Stomach (tissue), 9 donors: ENCODE measurements around the gene SARDH. TPM values are rescaled to one million over a fixed set of nuclear protein-coding genes. Genes with fewer than 3 reads are reported as not detected.

Experiments used
- DNase-seq, 2 donors: peaks; one replicate each; pipeline versions ENCODE4 v3.0.0 to v3.0.0-alpha.2; 2013 to 2019
- H3K27ac ChIP-seq, 5 donors: fragments of 200-600 bp in 4 of 5; sonication (generic) in 4 of 5; one replicate each; pipeline ENCODE4 v1.5.1; 2013 to 2019; ENCODE audit warnings: mild to moderate bottlenecking in 1 of 5, moderate library complexity in 1 of 5
- H3K27me3 ChIP-seq, 3 donors: fragments of 200-600 bp; sonication (generic); one replicate each; pipeline ENCODE4 v1.5.1; 2017 to 2019; ENCODE audit warnings: mixed run types in 1 of 3
- H3K36me3 ChIP-seq, 4 donors: fragments of 200-600 bp; sonication (generic); 1 replicate in 3 of 4; 2 replicates in 1 of 4; pipeline ENCODE4 v1.5.1; 2016 to 2019
- H3K4me1 ChIP-seq, 4 donors: fragments of 200-600 bp; sonication (generic); one replicate each; pipeline ENCODE4 v1.5.1; 2016 to 2019
- H3K4me3 ChIP-seq, 4 donors: fragments of 200-600 bp; sonication (generic) in 3 of 4; one replicate each; pipeline ENCODE4 v1.5.1; 2016 to 2019; ENCODE audit warnings: mild to moderate bottlenecking in 1 of 4
- H3K9me3 ChIP-seq, 4 donors: fragments of 200-600 bp; sonication (generic); one replicate each; pipeline ENCODE4 v1.5.1; 2016 to 2019
- EP300 ChIP-seq: sonication (generic); formaldehyde crosslinking; IDR thresholded peaks from one replicate; pipeline ENCODE4 v1.6.1; 2017; ENCODE audit warnings: antibody characterized with exemption
- POLR2A ChIP-seq, 4 donors: fragments of 450-650 bp; IDR thresholded peaks; one replicate each; pipeline ENCODE4 v1.6.1; 2016; ENCODE audit warnings: antibody characterized with exemption in 4 of 4, control low read depth in 2 of 4, mild to moderate bottlenecking in 1 of 4, moderate library complexity in 1 of 4
- POLR2AphosphoS5 ChIP-seq, 3 donors: sonication (generic); formaldehyde crosslinking; IDR thresholded peaks; one replicate each; pipeline ENCODE4 v1.6.1; 2016; ENCODE audit warnings: antibody characterized with exemption in 3 of 3
- WGBS, 5 donors: extraction: QIAGEN DNeasy Blood & Tissue Kit in 3 of 5; methylation state at CpG; one replicate each; pipeline versions ENCODE4 v1.1.5 to v1.1.7; 2013 to 2018; 5-methylcytosine and 5-hydroxymethylcytosine counted together
- intact Hi-C: fragments of 100-400 bp; cut with DNase I; formaldehyde crosslinking; loops from one replicate; pipeline ENCODE4 v1.15.1; 2023; ENCODE audit warnings: low total_unique reads
- polyA plus RNA-seq, 3 donors: library from polyadenylated mRNA; stranded (reverse); fragments of 200-250 nt; gene quantifications; one replicate each; pipeline ENCODE4 v1.2.3, GENCODE V29; 2013
- total RNA-seq, 5 donors: library from RNA; depleted of rRNA; stranded (reverse); fragments of >200 nt; gene quantifications; one replicate each; pipeline versions ENCODE4 v1.1.0 to v1.2.3, GENCODE V29; 2014 to 2016
- TF ChIP-seq, protein P1 (sequence below), 7 experiments: fragments of 450-650 bp in 4 of 7; fragments of 200-600 bp in 3 of 7; sonication (generic) in 3 of 7; IDR thresholded peaks; one replicate each; pipeline ENCODE4 v1.5.1; 2016 to 2019; ENCODE audit warnings: antibody characterized with exemption in 7 of 7, control low read depth in 2 of 7, mild to moderate bottlenecking in 1 of 7
- donor health status: healthy with polysubstance abuse.
- donor health status: Bipolar disorder and iron deficiency.
- donor health status: healthy.

Gene SARDH
- total and polyA plus RNA-seq, 8 donors: 0.76 to 15.2 (median 2.6) TPM; not detected in 1

DNA sequence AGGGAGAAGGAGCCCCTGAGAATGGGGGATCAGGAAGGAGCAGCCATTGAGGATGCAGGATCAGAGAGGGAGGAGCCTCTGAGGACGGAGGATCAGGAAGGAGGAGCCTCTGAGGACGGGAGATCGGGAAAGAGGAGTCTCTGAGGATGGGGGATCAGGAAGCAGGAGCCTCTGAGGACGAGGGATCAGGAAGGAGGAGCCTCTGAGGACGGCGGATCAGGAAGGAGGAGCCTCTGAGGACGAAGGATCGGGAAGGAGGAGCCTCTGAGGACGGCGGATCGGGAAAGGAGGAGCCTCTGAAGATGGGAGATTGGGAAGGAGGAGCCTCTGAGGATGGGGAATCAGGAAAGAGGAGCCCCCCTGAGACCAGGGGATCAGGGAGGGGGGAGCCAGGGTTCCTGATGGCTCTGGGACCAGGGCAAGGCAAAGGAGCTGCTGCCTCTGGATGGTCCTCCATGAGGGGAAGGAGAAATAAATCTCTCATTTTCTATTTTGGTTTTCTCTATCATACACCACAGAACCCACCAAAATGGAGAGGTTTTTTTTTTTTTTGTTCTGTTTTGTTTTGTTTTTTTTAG lies 22.6 kb upstream of the SARDH start:
- no peaks in the 10 kb centered on the region for H3K9me3 ChIP-seq
- WGBS, 5 donors: 81 to 91% (median 85%) methylated on average over 10 to 11 of the region's 11 CpGs; no CpG with 5 or more reads in 2 of the 5 donors
- intact Hi-C loops: no loop called here
- no peaks in the 10 kb centered on the region for H3K27me3 ChIP-seq
- TF ChIP-seq POLR2A (IDR thresholded peaks at IDR 0.05) (no peak), EP300 (no peak), POLR2AphosphoS5 (IDR thresholded peaks at IDR 0.05) (no peak)
- TF ChIP-seq, protein P1, sequence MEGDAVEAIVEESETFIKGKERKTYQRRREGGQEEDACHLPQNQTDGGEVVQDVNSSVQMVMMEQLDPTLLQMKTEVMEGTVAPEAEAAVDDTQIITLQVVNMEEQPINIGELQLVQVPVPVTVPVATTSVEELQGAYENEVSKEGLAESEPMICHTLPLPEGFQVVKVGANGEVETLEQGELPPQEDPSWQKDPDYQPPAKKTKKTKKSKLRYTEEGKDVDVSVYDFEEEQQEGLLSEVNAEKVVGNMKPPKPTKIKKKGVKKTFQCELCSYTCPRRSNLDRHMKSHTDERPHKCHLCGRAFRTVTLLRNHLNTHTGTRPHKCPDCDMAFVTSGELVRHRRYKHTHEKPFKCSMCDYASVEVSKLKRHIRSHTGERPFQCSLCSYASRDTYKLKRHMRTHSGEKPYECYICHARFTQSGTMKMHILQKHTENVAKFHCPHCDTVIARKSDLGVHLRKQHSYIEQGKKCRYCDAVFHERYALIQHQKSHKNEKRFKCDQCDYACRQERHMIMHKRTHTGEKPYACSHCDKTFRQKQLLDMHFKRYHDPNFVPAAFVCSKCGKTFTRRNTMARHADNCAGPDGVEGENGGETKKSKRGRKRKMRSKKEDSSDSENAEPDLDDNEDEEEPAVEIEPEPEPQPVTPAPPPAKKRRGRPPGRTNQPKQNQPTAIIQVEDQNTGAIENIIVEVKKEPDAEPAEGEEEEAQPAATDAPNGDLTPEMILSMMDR (IDR thresholded peaks at IDR 0.05): no peak
- peaks cover 8 to 34% (median 25%) of the 10 kb centered on the region in 4 donors for H3K36me3 ChIP-seq
- no peak overlapping the region for H3K4me3 ChIP-seq
- no peak for DNase-seq
- H3K4me1 ChIP-seq: no peaks in the 10 kb centered on the region
- no peak overlapping the region for H3K27ac ChIP-seq

- no peaks in the 10 kb centered on the region for H3K4me1 ChIP-seq
- H3K9me3 ChIP-seq: no peaks in the 10 kb centered on the region
- no peak for DNase-seq
- 84 to 98% (median 87%) methylated on average over 3 to 11 of the region's 11 CpGs for WGBS, 5 donors
- no peak overlapping the region for H3K4me3 ChIP-seq
- TF ChIP-seq EP300: no peak
- TF ChIP-seq, protein P1 (IDR thresholded peaks at IDR 0.05): no peak
- TF ChIP-seq POLR2A (IDR thresholded peaks at IDR 0.05): no peak
- TF ChIP-seq POLR2AphosphoS5 (IDR thresholded peaks at IDR 0.05): no peak
- intact Hi-C loops: no loop called here
- H3K36me3 ChIP-seq: peaks cover 8 to 27% (median 20%) of the 10 kb centered on the region in 4 donors
- H3K27ac ChIP-seq: no peak overlapping the region
- H3K27me3 ChIP-seq: peaks cover 0 to 3% (median 0%) of the 10 kb centered on the region in 3 donors
Observed at GRCh38 chr9:133759946-133760345, 21.8 kb upstream of the SARDH start.

- Histone ChIP-seq H3K4me3 (no peak overlapping the region), H3K27me3 (peaks cover 0 to 3% (median 0%) of the 10 kb centered on the region in 3 donors), H3K36me3 (peaks cover 8 to 21% (median 20%) of the 10 kb centered on the region in 4 donors), H3K9me3 (no peaks in the 10 kb centered on the region), H3K4me1 (no peaks in the 10 kb centered on the region), H3K27ac (no peak overlapping the region)
- WGBS, 5 donors: 39 to 88% (median 59%) methylated on average over 29 to 32 of the region's 32 CpGs
- TF ChIP-seq, protein P1 (IDR thresholded peaks at IDR 0.05): no peak
- no peak for TF ChIP-seq POLR2AphosphoS5 (IDR thresholded peaks at IDR 0.05)
- TF ChIP-seq POLR2A (IDR thresholded peaks at IDR 0.05): no peak
- TF ChIP-seq EP300: no peak
- intact Hi-C loops: no loop called here
- peak in 1 of 2 donors; percentile 14 for DNase-seq
Observed at GRCh38 chr9:133759146-133759900, 21.2 kb upstream of the SARDH start.

GRCh38 chr9:133758228-133758627 lies 20.1 kb upstream of the SARDH start:
- Histone ChIP-seq H3K27ac (no peak overlapping the region), H3K4me3 (no peak overlapping the region), H3K36me3 (peaks cover under 1 to 14% (median 9%) of the 10 kb centered on the region in 4 donors), H3K9me3 (no peaks in the 10 kb centered on the region), H3K27me3 (peaks cover 0 to 3% (median 0%) of the 10 kb centered on the region in 3 donors), H3K4me1 (no peaks in the 10 kb centered on the region)
- TF ChIP-seq POLR2AphosphoS5 (IDR thresholded peaks at IDR 0.05) (no peak), POLR2A (IDR thresholded peaks at IDR 0.05) (no peak), EP300 (no peak)
- TF ChIP-seq, protein P1 (IDR thresholded peaks at IDR 0.05): no peak
- intact Hi-C loops: no loop called here
- DNase-seq: peak in 1 of 2 donors; percentile 9
- WGBS, 5 donors: 77 to 93% (median 86%) methylated on average over 7 of the region's 7 CpGs
